ENCODE measurements around the gene KCNK1. TPM values are rescaled to one million over a fixed set of nuclear protein-coding genes. Genes with fewer than 3 reads are reported as not detected.
A peak's percentile ranks its signal among the peaks of the same experiment; 100 is the strongest.

KCNK1 gene
- total and polyA plus RNA-seq, 12 donors, result 0.83 to 9.7 (median 3.7) TPM

DNA sequence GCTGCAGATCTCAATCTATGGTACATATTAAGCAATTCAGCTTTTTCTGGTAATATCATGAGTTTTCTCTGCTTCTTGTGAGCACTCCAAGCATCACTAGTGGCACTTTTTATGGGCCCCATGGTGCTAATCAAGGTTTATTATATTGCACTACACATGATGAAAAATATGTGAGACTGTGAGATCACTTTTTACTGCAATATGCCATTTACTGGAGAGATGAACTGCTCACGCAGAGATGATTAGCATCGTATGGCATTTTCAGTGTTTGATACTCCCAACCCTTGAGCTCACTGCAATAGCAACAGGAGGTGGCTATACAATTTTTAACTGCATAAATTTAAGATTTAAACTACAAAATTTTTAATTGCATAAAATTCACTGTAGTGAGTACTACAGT lies 8.7 kb upstream of the KCNK1 start:
- Histone ChIP-seq H3K4me1 (replicated peaks in 1 of 2) (peaks cover 0 to 5% of the 10 kb centered on the region in 2 donors), H3K27me3 (no peaks in the 10 kb centered on the region), H3K27ac (no peak overlapping the region), H3K4me3 (no peak overlapping the region), H3K9me3 (replicated peaks in 1 of 3) (no peaks in the 10 kb centered on the region), H3K36me3 (replicated peaks in 1 of 2) (no peaks in the 10 kb centered on the region)
- no peak for TF ChIP-seq POLR2A (IDR thresholded peaks at IDR 0.05)
- TF ChIP-seq, protein P1, sequence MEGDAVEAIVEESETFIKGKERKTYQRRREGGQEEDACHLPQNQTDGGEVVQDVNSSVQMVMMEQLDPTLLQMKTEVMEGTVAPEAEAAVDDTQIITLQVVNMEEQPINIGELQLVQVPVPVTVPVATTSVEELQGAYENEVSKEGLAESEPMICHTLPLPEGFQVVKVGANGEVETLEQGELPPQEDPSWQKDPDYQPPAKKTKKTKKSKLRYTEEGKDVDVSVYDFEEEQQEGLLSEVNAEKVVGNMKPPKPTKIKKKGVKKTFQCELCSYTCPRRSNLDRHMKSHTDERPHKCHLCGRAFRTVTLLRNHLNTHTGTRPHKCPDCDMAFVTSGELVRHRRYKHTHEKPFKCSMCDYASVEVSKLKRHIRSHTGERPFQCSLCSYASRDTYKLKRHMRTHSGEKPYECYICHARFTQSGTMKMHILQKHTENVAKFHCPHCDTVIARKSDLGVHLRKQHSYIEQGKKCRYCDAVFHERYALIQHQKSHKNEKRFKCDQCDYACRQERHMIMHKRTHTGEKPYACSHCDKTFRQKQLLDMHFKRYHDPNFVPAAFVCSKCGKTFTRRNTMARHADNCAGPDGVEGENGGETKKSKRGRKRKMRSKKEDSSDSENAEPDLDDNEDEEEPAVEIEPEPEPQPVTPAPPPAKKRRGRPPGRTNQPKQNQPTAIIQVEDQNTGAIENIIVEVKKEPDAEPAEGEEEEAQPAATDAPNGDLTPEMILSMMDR (IDR thresholded peaks at IDR 0.05), result no peak
- DNase-seq, result no peak
- intact Hi-C loops (cut with DNase I), result no loop called here
- WGBS, 4 donors, result 66 to 100% (median 90%) methylated on average over 2 of the region's 2 CpGs

DNA sequence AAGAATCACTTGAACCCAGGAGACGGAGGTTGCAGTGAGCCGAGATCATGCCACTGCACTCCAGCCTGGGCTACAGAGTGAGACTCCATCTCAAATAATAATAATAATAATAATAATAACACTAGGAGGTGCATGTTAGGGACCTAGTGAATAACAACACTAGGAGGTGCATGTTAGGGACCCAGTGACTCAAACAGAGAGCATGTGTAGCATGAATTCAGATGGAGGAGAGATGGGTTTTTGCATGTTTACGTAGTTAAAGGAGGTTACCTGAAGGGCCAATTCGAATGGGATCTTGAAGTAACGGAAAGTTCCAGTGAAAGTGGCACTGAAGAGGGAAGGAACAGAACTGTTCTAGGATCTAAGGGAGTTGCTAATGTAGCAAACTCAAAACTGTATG lies 7.1 kb upstream of the KCNK1 start:
- intact Hi-C loops (cut with DNase I), result no loop called here
- WGBS, 4 donors, result 69 to 77% (median 77%) methylated on average over 5 of the region's 5 CpGs
- peaks cover 0 to 5% of the 10 kb centered on the region in 2 donors for H3K4me1 ChIP-seq (replicated peaks in 1 of 2)

DNA sequence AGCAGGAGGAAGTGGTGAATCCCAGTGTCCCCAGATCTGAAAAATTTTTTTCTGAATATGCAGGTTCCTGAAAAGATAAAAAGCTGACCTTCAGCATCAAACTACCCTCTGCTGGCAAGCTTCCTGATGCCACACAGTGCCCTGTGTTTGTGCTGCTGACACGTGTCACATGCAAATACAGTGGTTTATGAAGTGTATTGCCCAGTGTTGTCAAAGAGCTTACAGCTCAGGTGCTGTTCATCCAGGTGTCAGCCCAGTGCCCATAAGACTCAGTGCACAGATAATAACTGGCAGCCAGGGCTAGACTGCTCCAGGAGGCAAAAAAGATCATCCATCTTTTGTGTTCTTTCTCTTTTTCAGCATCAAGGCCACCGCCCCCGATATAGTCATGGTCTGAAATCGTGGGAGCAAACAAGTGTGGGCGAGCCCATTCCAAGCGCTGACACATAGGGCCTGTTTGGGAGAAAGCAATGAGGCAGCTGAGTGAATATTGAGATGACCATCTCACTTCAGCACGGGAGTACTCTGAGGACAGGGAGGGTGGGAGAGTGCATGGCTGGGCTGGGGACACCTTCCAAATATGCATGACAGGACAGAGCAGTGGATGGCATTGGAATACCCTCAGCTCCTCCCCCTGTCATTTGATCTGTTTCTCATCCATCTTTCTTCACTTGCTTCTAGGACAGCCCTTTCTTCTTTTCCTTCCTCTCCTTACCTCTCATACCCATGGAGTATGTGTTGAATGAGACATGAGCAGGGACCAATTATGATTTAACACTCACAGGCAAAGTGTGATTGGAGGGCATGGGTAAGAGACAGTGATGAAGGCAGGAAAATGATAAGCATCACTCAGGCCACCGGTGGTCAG lies 6.4 kb upstream of the KCNK1 start:
- intact Hi-C loops (cut with DNase I), result no loop called here
- no peaks in the 10 kb centered on the region for H3K36me3 ChIP-seq (replicated peaks in 1 of 2)
- H3K4me3 ChIP-seq, result no peak overlapping the region
- TF ChIP-seq, protein P1 (IDR thresholded peaks at IDR 0.05), result no peak
- TF ChIP-seq POLR2A (IDR thresholded peaks at IDR 0.05), result no peak
- peaks cover 0 to 5% of the 10 kb centered on the region in 2 donors for H3K4me1 ChIP-seq (replicated peaks in 1 of 2)
- no peaks in the 10 kb centered on the region for H3K27me3 ChIP-seq
- WGBS, 4 donors, result 43 to 48% (median 45%) methylated on average over 8 of the region's 8 CpGs
- DNase-seq, result peak in 4 of 7 donors; percentile 34 to 45 (median 42)
- no peaks in the 10 kb centered on the region for H3K9me3 ChIP-seq (replicated peaks in 1 of 3)
- H3K27ac ChIP-seq, result no peak overlapping the region

More for the DNA sequence above, 7.1 kb upstream of the KCNK1 start:
- Histone ChIP-seq H3K27me3 (no peaks in the 10 kb centered on the region), H3K9me3 (replicated peaks in 1 of 3) (no peaks in the 10 kb centered on the region), H3K4me3 (no peak overlapping the region), H3K27ac (no peak overlapping the region), H3K36me3 (replicated peaks in 1 of 2) (no peaks in the 10 kb centered on the region)
- no peak for DNase-seq
- no peak for TF ChIP-seq POLR2A (IDR thresholded peaks at IDR 0.05)
- TF ChIP-seq, protein P1 (IDR thresholded peaks at IDR 0.05), result no peak

DNA sequence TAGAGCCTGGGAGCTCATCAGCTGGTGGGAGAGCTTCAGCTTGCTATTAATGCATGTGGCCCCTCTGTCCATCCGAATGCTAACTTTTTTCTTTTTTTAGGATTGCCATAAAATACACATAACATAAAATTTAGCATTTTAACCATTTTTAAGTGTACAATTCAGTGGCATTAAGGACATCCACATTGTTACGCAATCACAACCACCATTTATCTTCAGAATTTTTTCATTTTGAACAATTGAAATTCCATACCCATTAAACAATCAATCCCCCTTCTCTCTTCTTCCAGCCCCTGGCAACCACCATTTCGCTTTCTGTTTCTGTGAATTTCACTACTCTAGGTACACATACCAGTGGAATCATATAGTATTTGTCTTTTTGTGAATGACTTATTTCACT lies 4.9 kb upstream of the KCNK1 start:
- H3K9me3 ChIP-seq (replicated peaks in 1 of 3), result no peaks in the 10 kb centered on the region
- H3K4me1 ChIP-seq (replicated peaks in 1 of 2), result peaks cover 0 to 5% of the 10 kb centered on the region in 2 donors
- no peak for DNase-seq
- no peaks in the 10 kb centered on the region for H3K27me3 ChIP-seq
- TF ChIP-seq POLR2A (IDR thresholded peaks at IDR 0.05), result no peak
- TF ChIP-seq, protein P1 (IDR thresholded peaks at IDR 0.05), result no peak
- H3K36me3 ChIP-seq (replicated peaks in 1 of 2), result no peaks in the 10 kb centered on the region
- H3K4me3 ChIP-seq, result no peak overlapping the region
- intact Hi-C loops (cut with DNase I), result no loop called here
- H3K27ac ChIP-seq, result no peak overlapping the region
- WGBS, 4 donors, result 84 to 95% (median 92%) methylated on average over 3 of the region's 3 CpGs
